ENCODE data around the gene NDUFB2.

Gene NDUFB2

DNA sequence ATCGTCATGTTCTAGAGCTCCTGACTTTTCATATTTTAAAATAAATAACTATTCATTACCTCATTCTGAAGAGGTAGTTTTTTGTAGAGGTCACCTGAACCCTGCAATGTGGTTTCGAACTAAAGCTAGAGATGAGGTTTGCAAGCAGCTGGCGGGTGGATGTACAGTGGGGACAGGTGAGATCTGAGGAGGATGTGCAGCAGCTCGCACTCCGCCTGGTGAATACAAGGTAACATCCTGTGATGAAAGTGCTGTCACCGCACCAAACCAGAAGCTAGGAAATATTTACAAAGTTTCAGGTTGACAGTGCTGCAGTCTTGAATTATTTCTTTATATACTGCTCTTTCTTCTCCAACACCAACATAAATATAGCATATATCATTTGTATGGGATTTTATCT lies 26.5 kb downstream of the NDUFB2 start:
- H3K4me1 ChIP-seq (ENCODE audit: control insufficient read depth in 1 of 2, insufficient read depth in 1 of 2, low read depth in 1 of 2, low read length in 1 of 2): peaks cover 8 to 10% of the 10 kb centered on the region in 2 experiments
- H3K36me3 ChIP-seq: peaks cover 33% of the 10 kb centered on the region
- TF ChIP-seq, protein P1, sequence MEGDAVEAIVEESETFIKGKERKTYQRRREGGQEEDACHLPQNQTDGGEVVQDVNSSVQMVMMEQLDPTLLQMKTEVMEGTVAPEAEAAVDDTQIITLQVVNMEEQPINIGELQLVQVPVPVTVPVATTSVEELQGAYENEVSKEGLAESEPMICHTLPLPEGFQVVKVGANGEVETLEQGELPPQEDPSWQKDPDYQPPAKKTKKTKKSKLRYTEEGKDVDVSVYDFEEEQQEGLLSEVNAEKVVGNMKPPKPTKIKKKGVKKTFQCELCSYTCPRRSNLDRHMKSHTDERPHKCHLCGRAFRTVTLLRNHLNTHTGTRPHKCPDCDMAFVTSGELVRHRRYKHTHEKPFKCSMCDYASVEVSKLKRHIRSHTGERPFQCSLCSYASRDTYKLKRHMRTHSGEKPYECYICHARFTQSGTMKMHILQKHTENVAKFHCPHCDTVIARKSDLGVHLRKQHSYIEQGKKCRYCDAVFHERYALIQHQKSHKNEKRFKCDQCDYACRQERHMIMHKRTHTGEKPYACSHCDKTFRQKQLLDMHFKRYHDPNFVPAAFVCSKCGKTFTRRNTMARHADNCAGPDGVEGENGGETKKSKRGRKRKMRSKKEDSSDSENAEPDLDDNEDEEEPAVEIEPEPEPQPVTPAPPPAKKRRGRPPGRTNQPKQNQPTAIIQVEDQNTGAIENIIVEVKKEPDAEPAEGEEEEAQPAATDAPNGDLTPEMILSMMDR (IDR thresholded peaks at IDR 0.05): no peak
- H3K27me3 ChIP-seq: no peaks in the 10 kb centered on the region
- no peaks in the 10 kb centered on the region for H3K9me3 ChIP-seq
- no peak overlapping the region for H3K4me3 ChIP-seq (ENCODE audit: low read depth in 1 of 2, low read length in 1 of 2)
- H3K27ac ChIP-seq: no peak overlapping the region

DNA sequence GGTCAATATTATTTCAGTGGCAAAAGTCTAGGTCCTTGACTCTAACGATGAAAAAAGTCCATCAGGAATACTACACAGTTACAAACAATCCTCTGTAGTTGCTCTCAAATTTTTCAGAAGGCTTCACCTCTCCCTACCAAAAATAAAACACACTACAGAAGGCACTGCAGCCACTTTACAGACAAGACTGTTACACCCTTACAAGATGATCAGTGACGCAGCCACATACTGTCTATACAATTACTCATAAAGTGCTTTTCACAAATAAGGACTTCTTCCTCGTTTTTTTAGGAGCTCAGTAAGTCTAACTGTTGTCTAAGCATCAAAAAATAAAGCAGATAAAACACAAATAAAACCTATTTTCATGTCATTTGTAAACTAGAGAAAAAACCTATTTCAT lies 27.1 kb downstream of the NDUFB2 start:
- TF ChIP-seq, protein P1 (IDR thresholded peaks at IDR 0.05): no peak
- Histone ChIP-seq H3K4me3 (ENCODE audit: low read depth in 1 of 2, low read length in 1 of 2) (no peak overlapping the region), H3K27me3 (no peaks in the 10 kb centered on the region), H3K27ac (no peak overlapping the region), H3K36me3 (peaks cover 35% of the 10 kb centered on the region), H3K9me3 (no peaks in the 10 kb centered on the region), H3K4me1 (ENCODE audit: control insufficient read depth in 1 of 2, insufficient read depth in 1 of 2, low read depth in 1 of 2, low read length in 1 of 2) (peaks cover 8 to 10% of the 10 kb centered on the region in 2 experiments)

DNA sequence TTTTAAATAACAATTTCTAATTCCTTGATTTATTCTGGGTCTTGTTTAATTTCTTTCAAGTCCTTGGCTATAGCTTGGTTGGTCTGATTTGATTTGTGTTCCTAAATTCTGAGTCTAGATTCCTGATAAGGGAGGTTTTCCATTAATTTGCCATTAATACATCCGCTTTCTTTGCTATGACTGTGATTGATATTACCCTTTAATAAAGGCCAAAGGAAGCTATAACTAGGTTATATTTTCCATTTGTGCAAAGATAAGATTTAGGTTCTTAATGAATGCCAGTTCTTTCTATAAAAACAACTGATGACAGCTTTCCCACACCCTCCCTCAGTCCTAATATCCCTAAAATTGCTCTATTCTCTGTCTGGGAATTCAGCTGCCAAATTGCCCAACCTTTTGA lies 28.2 kb downstream of the NDUFB2 start:
- H3K4me3 ChIP-seq (ENCODE audit: low read depth in 1 of 2, low read length in 1 of 2): no peak overlapping the region
- peaks cover 2 to 3% of the 10 kb centered on the region in 2 experiments for H3K4me1 ChIP-seq (ENCODE audit: control insufficient read depth in 1 of 2, insufficient read depth in 1 of 2, low read depth in 1 of 2, low read length in 1 of 2)
- no peaks in the 10 kb centered on the region for H3K9me3 ChIP-seq
- H3K27ac ChIP-seq: no peak overlapping the region
- H3K27me3 ChIP-seq: no peaks in the 10 kb centered on the region
- TF ChIP-seq, protein P1 (IDR thresholded peaks at IDR 0.05): no peak
- peaks cover 42% of the 10 kb centered on the region for H3K36me3 ChIP-seq

DNA sequence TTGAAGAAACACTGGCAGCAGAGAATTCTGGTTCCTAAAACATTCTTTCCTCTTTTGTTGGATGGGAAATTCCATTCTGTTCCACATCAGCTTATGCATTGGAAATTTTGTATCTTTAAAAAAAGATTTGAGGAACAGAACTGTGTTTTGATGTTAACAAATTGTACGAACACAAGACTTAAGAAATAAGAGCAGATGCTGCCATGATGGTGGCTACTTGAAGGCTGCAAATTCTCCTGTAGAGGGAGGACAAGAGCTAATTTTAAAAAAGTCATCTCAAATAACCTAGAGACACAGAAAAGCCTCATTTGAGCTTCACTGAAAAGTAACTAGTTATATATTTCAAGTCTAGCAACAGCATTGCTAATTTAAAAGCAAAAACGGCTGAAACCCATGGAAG lies 29.8 kb downstream of the NDUFB2 start:
- H3K27me3 ChIP-seq: no peaks in the 10 kb centered on the region
- TF ChIP-seq, protein P1 (IDR thresholded peaks at IDR 0.05): no peak
- H3K4me3 ChIP-seq (ENCODE audit: low read depth in 1 of 2, low read length in 1 of 2): no peak overlapping the region
- H3K36me3 ChIP-seq: peaks cover 42% of the 10 kb centered on the region
- H3K9me3 ChIP-seq: no peaks in the 10 kb centered on the region
- H3K4me1 ChIP-seq (ENCODE audit: control insufficient read depth in 1 of 2, insufficient read depth in 1 of 2, low read depth in 1 of 2, low read length in 1 of 2): no peaks in the 10 kb centered on the region
- peak overlapping the region; percentile 4 for H3K27ac ChIP-seq

DNA sequence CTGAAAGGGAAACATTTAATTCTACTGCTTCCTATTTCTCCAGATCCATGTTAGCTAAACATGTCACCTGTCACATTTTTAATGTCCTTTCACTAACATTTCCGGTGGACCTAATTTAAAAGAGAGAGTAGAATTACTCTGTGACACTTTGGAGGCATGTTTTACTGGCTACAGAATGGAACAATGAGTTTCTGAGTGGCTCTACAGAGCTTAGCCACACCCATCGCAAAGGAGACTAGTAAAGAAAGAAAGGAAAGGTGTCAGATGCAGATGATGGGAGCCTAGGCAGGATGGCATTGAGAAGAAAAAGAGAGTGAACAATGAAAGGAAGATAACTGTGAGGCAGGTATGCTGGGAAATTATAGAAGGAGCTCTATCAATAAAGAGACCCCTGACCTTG lies 35.9 kb downstream of the NDUFB2 start:
- TF ChIP-seq, protein P1 (IDR thresholded peaks at IDR 0.05): no peak
- H3K4me3 ChIP-seq (ENCODE audit: low read depth in 1 of 2, low read length in 1 of 2): no peak overlapping the region
- no peaks in the 10 kb centered on the region for H3K27me3 ChIP-seq
- no peaks in the 10 kb centered on the region for H3K9me3 ChIP-seq
- peaks cover 42% of the 10 kb centered on the region for H3K36me3 ChIP-seq
- H3K27ac ChIP-seq: no peak overlapping the region
- H3K4me1 ChIP-seq (ENCODE audit: control insufficient read depth in 1 of 2, insufficient read depth in 1 of 2, low read depth in 1 of 2, low read length in 1 of 2): no peaks in the 10 kb centered on the region

DNA sequence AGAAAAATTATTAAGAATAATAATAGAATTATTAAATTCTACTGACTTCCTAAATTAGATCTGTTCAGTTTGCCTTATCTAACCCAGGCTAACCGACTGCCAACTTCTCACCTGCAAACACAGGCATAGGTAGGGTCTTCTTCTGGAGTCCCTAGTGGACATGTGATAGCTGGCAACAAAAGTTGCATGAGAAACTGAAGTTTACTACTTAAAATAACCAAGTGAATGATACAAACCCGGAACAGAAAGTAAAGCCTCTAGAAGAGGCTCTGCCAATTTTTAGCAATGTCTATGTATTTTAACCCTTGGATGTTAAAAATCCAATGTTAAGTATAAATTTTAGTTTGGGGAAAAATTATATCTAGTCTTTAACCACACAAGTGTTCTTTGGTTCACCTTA lies 37.6 kb downstream of the NDUFB2 start:
- Histone ChIP-seq H3K4me1 (ENCODE audit: control insufficient read depth in 1 of 2, insufficient read depth in 1 of 2, low read depth in 1 of 2, low read length in 1 of 2) (no peaks in the 10 kb centered on the region), H3K27ac (no peak overlapping the region), H3K9me3 (no peaks in the 10 kb centered on the region), H3K4me3 (ENCODE audit: low read depth in 1 of 2, low read length in 1 of 2) (no peak overlapping the region), H3K27me3 (no peaks in the 10 kb centered on the region), H3K36me3 (peaks cover 48% of the 10 kb centered on the region)
- TF ChIP-seq, protein P1 (IDR thresholded peaks at IDR 0.05): no peak

Measured in neutrophil (primary cell).